ENCODE data around the gene SDK2. TPM values are rescaled to one million over a fixed set of nuclear protein-coding genes. Genes with fewer than 3 reads are reported as not detected.
"Not testable (repeated sequence)": the region's sequence is repeated elsewhere in the genome, so short reads cannot be mapped to it uniquely, and the experiment has no call there.

The SDK2 gene
- total and polyA plus RNA-seq, 2 experiments from 2014 or later: 0.59 to 1.2 TPM

GRCh38 chr17:73455767-73456166, 188.5 kb downstream of the SDK2 start:
- Histone ChIP-seq H3K4me1 (ENCODE audit: insufficient read depth) (no peaks in the 10 kb centered on the region), H3K4me2 (no peak overlapping the region), H3K27me3 (no peaks in the 10 kb centered on the region), H3K9me3 (ENCODE audit: low read depth) (no peaks in the 10 kb centered on the region), H3K36me3 (replicated peaks; ENCODE audit: insufficient read depth, low read depth) (no peaks in the 10 kb centered on the region), H3K27ac (no peak overlapping the region), H3K4me3 (no peak overlapping the region), H4K20me1 (ENCODE audit: insufficient read depth, poor library complexity, severe bottlenecking) (no peaks in the 10 kb centered on the region), H2AFZ (no peak overlapping the region), H3K79me2 (no peaks in the 10 kb centered on the region), H3K9me2 (replicated peaks; ENCODE audit: insufficient read depth) (no peaks in the 10 kb centered on the region)
- no peak for TF ChIP-seq EZH2 (IDR thresholded peaks at IDR 0.05; ENCODE audit: borderline replicate concordance)
- no peak for TF ChIP-seq EZH2phosphoT487 (IDR thresholded peaks at IDR 0.05; ENCODE audit: low read depth, severe bottlenecking, unreplicated experiment)
- TF ChIP-seq CTCF (IDR thresholded peaks at IDR 0.05; ENCODE audit: poor library complexity): no peak
- WGBS (ENCODE audit: low lambda C conversion rate, missing lambda C conversion rate): 80% methylated on average over 18 of the region's 18 CpGs
- DNase-seq (ENCODE audit: low spot score): no peak

GRCh38 chr17:73455050-73455687, 189.1 kb downstream of the SDK2 start:
- H3K79me2 ChIP-seq: no peaks in the 10 kb centered on the region
- no peak overlapping the region for H3K4me3 ChIP-seq
- no peak for DNase-seq (ENCODE audit: low spot score)
- H4K20me1 ChIP-seq (ENCODE audit: insufficient read depth, poor library complexity, severe bottlenecking): no peaks in the 10 kb centered on the region
- H3K27me3 ChIP-seq: no peaks in the 10 kb centered on the region
- no peaks in the 10 kb centered on the region for H3K4me1 ChIP-seq (ENCODE audit: insufficient read depth)
- no peak overlapping the region for H3K4me2 ChIP-seq
- 79% methylated on average over 21 of the region's 21 CpGs for WGBS (ENCODE audit: low lambda C conversion rate, missing lambda C conversion rate)
- H3K9me3 ChIP-seq (ENCODE audit: low read depth): no peaks in the 10 kb centered on the region
- no peak for TF ChIP-seq EZH2 (IDR thresholded peaks at IDR 0.05; ENCODE audit: borderline replicate concordance)
- no peak for TF ChIP-seq CTCF (IDR thresholded peaks at IDR 0.05; ENCODE audit: poor library complexity)
- TF ChIP-seq EZH2phosphoT487 (IDR thresholded peaks at IDR 0.05; ENCODE audit: low read depth, severe bottlenecking, unreplicated experiment): no peak
- H2AFZ ChIP-seq: no peak overlapping the region
- no peaks in the 10 kb centered on the region for H3K36me3 ChIP-seq (replicated peaks; ENCODE audit: insufficient read depth, low read depth)
- no peak overlapping the region for H3K27ac ChIP-seq
- no peaks in the 10 kb centered on the region for H3K9me2 ChIP-seq (replicated peaks; ENCODE audit: insufficient read depth)

- H4K20me1 ChIP-seq (ENCODE audit: insufficient read depth, poor library complexity, severe bottlenecking); H3K4me2 ChIP-seq; H3K9me2 ChIP-seq (replicated peaks; ENCODE audit: insufficient read depth); H3K36me3 ChIP-seq (replicated peaks; ENCODE audit: insufficient read depth, low read depth); DNase-seq (ENCODE audit: low spot score); H3K27me3 ChIP-seq; H3K4me1 ChIP-seq (ENCODE audit: insufficient read depth); H3K79me2 ChIP-seq; H3K27ac ChIP-seq; H3K9me3 ChIP-seq (ENCODE audit: low read depth); H3K4me3 ChIP-seq; H2AFZ ChIP-seq: not testable (repeated sequence)
- 100% methylated on average over 2 of the region's 2 CpGs for WGBS (ENCODE audit: low lambda C conversion rate, missing lambda C conversion rate)
Observed at GRCh38 chr17:73453494-73453893, 190.8 kb downstream of the SDK2 start.

GRCh38 chr17:73453090-73453489, 191.2 kb downstream of the SDK2 start:
- H3K27ac ChIP-seq: no peak overlapping the region
- WGBS (ENCODE audit: low lambda C conversion rate, missing lambda C conversion rate): no CpG with 5 or more reads among the region's 1 CpG
- H3K36me3 ChIP-seq (replicated peaks; ENCODE audit: insufficient read depth, low read depth): no peaks in the 10 kb centered on the region
- no peaks in the 10 kb centered on the region for H3K79me2 ChIP-seq
- no peaks in the 10 kb centered on the region for H4K20me1 ChIP-seq (ENCODE audit: insufficient read depth, poor library complexity, severe bottlenecking)
- H3K9me2 ChIP-seq (replicated peaks; ENCODE audit: insufficient read depth): no peaks in the 10 kb centered on the region
- H3K9me3 ChIP-seq (ENCODE audit: low read depth): no peaks in the 10 kb centered on the region
- no peaks in the 10 kb centered on the region for H3K27me3 ChIP-seq
- no peak overlapping the region for H3K4me2 ChIP-seq
- TF ChIP-seq EZH2phosphoT487 (IDR thresholded peaks at IDR 0.05; ENCODE audit: low read depth, severe bottlenecking, unreplicated experiment) (no peak), EZH2 (IDR thresholded peaks at IDR 0.05; ENCODE audit: borderline replicate concordance) (no peak), CTCF (IDR thresholded peaks at IDR 0.05; ENCODE audit: poor library complexity) (no peak)
- no peaks in the 10 kb centered on the region for H3K4me1 ChIP-seq (ENCODE audit: insufficient read depth)
- no peak for DNase-seq (ENCODE audit: low spot score)
- H2AFZ ChIP-seq: no peak overlapping the region
- no peak overlapping the region for H3K4me3 ChIP-seq

Data from hepatocyte (in vitro differentiated cells).